Osteocyte (in vitro differentiated cells): ENCODE results near the gene GET3. TPM values are rescaled to one million over a fixed set of nuclear protein-coding genes. Genes with fewer than 3 reads are reported as not detected.

Source experiments
- DNase-seq: peaks from one replicate; pipeline ENCODE4 v3.0.0; 2021; ENCODE audit warnings: mixed read lengths; ENCODE audit not compliant: unreplicated experiment; ENCODE audit errors: extremely low spot score
- H3K27ac Mint-ChIP-seq: one replicate; pipeline ENCODE4 v1.8.0; 2021; ENCODE audit warnings: mild to moderate bottlenecking, mixed read lengths; ENCODE audit not compliant: unreplicated experiment
- H3K27me3 Mint-ChIP-seq: one replicate; pipeline ENCODE4 v1.8.0; 2021; ENCODE audit warnings: mixed read lengths; ENCODE audit not compliant: unreplicated experiment
- H3K36me3 Mint-ChIP-seq: one replicate; pipeline ENCODE4 v1.8.0; 2021; ENCODE audit warnings: mixed read lengths; ENCODE audit not compliant: unreplicated experiment
- H3K4me1 Mint-ChIP-seq: one replicate; pipeline ENCODE4 v1.8.0; 2021; ENCODE audit warnings: mixed read lengths; ENCODE audit not compliant: unreplicated experiment
- H3K4me3 Mint-ChIP-seq: one replicate; pipeline ENCODE4 v1.8.0; 2021; ENCODE audit warnings: mild to moderate bottlenecking, moderate library complexity, mixed read lengths; ENCODE audit not compliant: unreplicated experiment
- H3K9me3 Mint-ChIP-seq: one replicate; pipeline ENCODE4 v1.8.0; 2021; ENCODE audit warnings: mixed read lengths; ENCODE audit not compliant: unreplicated experiment
- CTCF ChIP-seq: fragments of 200-600 bp; sonication (generic); IDR thresholded peaks from 2 replicates; pipeline ENCODE4 v1.5.0; 2021; ENCODE audit warnings: antibody characterized with exemption, mild to moderate bottlenecking, moderate library complexity
- long read RNA-seq: library from polyadenylated mRNA; unstranded; transcript quantifications from one replicate; pipeline ENCODE4 v2.0.0, GENCODE V29; 2021
- total RNA-seq: library from RNA; stranded (reverse); gene quantifications from 2 replicates; pipeline ENCODE4 v1.2.1, GENCODE V29; 2021

The GET3 gene
- 72.1 and 77.0 TPM in 2 replicates for total RNA-seq
- long read RNA-seq, transcript ASNA1-201 (7 exons, 1,280 nt) = major isoform, 5 of 5 reads
- long read RNA-seq, partial matches to known transcripts = 0 of 5 reads
- long read RNA-seq, other reads (novel, unspliced or antisense) = 0 of 5 reads

DNA sequence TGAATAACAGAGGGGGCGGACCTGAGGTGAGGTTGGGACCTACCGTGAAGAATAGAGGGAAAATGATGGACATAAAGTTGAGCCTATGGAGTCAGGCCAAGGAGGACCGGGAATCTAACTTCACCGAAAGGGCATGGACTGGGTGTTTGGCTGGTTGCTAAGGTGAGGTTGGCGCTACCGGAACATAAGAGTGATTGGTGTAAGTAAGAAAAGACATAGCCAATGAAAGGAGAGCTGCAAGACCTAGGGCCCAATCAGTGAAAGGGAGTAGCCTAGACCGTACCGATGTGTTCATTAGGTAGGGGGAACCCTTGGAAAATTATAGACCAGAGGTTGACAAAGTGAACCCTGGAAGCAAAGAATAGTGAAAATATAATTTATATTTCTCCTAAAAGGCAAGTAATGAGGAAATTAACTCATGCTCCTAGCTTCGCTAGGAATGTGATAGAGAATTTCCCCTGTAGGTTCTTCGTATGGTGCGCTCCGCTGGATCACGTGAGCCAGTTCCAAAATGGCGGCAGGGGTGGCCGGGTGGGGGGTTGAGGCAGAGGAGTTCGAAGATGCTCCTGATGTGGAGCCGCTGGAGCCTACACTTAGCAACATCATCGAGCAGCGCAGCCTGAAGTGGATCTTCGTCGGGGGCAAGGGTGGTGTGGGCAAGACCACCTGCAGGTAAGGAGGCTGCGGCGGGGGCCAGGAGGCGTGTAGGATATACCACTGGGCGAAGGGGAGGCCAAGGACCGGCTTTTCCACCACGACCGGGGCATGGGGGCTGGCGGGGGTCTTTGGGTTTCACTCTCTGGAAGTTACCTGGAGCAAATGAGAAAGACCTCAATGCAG, at the start of gene GET3:
Gene GET3 (plus strand): TSS at position 503 of the 840 bp plus-strand sequence. CDS start 9 bp downstream, at position 512.
- no peak for TF ChIP-seq CTCF
- peak within 1 kb of the TSS; percentile 100 for H3K4me3 Mint-ChIP-seq
- H3K36me3 Mint-ChIP-seq = peaks cover 8% of the 10 kb centered on the region
- H3K27me3 Mint-ChIP-seq = no peaks in the 10 kb centered on the region
- no peaks in the 10 kb centered on the region for H3K9me3 Mint-ChIP-seq
- peak; percentile 96 for DNase-seq
- peak within 1 kb of the TSS; percentile 98 for H3K27ac Mint-ChIP-seq
- peaks cover 32% of the 10 kb centered on the region for H3K4me1 Mint-ChIP-seq

- Mint-ChIP-seq H3K27ac (no peak overlapping the region), H3K9me3 (no peaks in the 10 kb centered on the region), H3K4me3 (no peak overlapping the region), H3K36me3 (no peaks in the 10 kb centered on the region), H3K27me3 (no peaks in the 10 kb centered on the region), H3K4me1 (no peaks in the 10 kb centered on the region)
- TF ChIP-seq CTCF = no peak
- no peak for DNase-seq
Observed at GRCh38 chr19:12689012-12689411, 48.3 kb upstream of the GET3 start.

GRCh38 chr19:12689581-12690216, 47.6 kb upstream of the GET3 start:
- no peak overlapping the region for H3K27ac Mint-ChIP-seq
- H3K4me3 Mint-ChIP-seq = no peak overlapping the region
- no peaks in the 10 kb centered on the region for H3K4me1 Mint-ChIP-seq
- H3K36me3 Mint-ChIP-seq = no peaks in the 10 kb centered on the region
- TF ChIP-seq CTCF = no peak
- no peaks in the 10 kb centered on the region for H3K27me3 Mint-ChIP-seq
- no peak for DNase-seq
- no peaks in the 10 kb centered on the region for H3K9me3 Mint-ChIP-seq

DNA sequence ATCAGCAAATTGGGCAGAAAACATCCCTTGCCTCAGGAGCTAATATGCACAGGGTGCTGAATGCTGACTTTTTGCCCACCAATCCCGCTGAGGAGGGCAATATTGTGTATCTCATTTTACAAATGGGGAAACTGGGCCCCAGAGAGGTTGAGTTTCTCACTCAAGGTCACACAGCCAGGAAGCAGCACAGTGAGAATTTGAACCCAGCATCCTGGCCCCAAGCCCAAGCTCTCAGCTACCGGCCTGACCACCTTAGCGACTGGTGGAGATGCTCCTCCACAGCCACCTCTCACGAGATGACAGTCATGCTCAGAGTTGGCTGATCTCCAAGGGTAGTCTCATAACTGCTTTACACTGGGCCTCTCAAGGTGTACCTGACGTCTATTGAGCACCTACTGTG, 44.3 kb upstream of the GET3 start:
- Mint-ChIP-seq H3K4me1 (peaks cover 5% of the 10 kb centered on the region), H3K27ac (no peak overlapping the region), H3K36me3 (no peaks in the 10 kb centered on the region), H3K9me3 (no peaks in the 10 kb centered on the region), H3K27me3 (no peaks in the 10 kb centered on the region), H3K4me3 (no peak overlapping the region)
- no peak for DNase-seq
- TF ChIP-seq CTCF = no peak

- TF ChIP-seq CTCF = no peak
- Mint-ChIP-seq H3K9me3 (no peaks in the 10 kb centered on the region), H3K36me3 (peaks cover 8% of the 10 kb centered on the region), H3K27ac (no peak overlapping the region), H3K4me1 (peaks cover 5% of the 10 kb centered on the region), H3K4me3 (no peak overlapping the region), H3K27me3 (no peaks in the 10 kb centered on the region)
- DNase-seq = no peak
Observed at GRCh38 chr19:12694641-12695040, 42.7 kb upstream of the GET3 start.
